GM21717 (cell line): ENCODE measurements around the gene PMIS2.
A peak's percentile ranks its signal among the peaks of the same experiment; 100 is the strongest.
"Not testable (repeated sequence)": the region's sequence is repeated elsewhere in the genome, so short reads cannot be mapped to it uniquely, and the experiment has no call there.

ENCODE experiments used
- ATAC-seq: cut with Tn5 transposase; IDR thresholded peaks from one replicate; pipeline ENCODE4 v1.9.1; 2021; ENCODE audit warnings: mild to moderate bottlenecking, moderate library complexity; ENCODE audit not compliant: unreplicated experiment

Gene PMIS2

DNA sequence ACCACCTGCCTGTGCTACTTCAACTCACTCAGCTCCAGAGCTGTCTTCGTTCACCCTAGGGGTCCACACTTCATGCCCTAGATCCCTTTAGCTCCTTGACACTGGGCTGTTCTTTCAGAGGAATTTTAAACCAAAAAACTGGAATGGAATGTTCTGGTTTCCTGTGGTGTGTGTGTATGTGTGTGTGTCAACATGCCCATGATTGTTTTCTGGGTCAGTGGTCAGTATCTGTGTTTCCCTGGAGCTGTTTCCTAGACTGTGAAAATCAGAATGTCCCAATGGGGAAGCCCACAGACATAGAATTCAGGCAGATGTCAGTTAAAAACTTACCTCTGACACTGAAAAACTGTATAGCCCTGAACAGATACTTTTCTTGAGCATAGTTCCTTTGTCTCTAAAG is 1.3 kb downstream of the PMIS2 start:
- ATAC-seq = no peak

DNA sequence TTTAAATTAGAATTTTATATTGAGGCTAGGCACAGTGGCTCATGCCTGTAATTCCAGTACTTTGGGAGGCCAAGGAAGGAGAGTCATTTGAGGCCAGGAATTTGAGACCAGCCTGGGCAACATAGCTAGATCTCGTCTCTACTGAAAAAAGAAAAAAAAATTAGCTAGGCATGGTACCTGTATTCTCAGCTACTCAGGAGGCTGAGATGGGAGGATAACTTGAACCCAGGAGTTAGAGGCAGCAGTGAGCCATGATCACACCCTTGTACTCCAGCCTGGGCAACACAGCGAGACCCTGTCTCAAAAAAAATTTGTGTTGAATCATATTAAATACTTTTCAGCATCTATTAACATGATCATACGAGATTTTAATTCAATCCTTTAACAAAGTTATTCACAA is 4.9 kb downstream of the PMIS2 start:
- no peak for ATAC-seq

DNA sequence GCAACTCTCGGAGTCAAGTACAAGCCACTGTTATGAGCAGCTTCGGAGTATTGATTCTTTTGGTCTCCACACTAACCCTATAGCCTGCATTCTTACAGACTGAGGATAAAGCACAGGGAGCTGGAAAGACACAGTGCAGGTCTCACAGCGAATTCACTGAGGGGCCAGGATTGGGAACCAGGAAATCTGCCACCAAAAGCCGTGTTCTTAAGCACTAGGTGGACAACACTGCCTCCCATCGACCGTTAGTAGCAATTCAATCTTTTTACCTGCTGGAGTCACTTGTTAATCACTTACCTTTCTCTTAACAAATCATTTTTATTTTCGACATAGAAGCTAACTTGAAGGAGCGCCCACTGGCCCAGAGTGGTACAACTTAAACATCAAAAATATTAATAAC is 6.3 kb downstream of the PMIS2 start:
- no peak for ATAC-seq

DNA sequence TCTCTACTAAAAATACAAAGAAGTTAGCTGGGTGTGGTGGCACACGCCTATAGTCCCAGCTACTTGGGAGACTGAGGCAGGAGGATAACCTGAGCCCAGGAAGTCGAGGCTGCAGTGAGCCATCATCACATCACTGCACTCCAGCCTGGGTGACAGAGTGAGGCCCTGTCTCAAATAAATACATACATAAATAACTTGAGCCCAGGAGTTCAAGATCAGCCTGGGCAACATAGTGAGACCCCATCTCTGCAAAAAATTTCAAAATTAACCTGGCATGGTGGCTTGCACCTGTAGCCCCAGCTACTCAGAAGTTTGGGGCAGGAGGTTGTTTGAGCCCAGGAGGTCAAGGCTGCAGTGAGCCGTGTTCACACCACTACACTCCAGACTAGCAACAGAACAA is 9.1 kb downstream of the PMIS2 start:
- not testable (repeated sequence) for ATAC-seq

DNA sequence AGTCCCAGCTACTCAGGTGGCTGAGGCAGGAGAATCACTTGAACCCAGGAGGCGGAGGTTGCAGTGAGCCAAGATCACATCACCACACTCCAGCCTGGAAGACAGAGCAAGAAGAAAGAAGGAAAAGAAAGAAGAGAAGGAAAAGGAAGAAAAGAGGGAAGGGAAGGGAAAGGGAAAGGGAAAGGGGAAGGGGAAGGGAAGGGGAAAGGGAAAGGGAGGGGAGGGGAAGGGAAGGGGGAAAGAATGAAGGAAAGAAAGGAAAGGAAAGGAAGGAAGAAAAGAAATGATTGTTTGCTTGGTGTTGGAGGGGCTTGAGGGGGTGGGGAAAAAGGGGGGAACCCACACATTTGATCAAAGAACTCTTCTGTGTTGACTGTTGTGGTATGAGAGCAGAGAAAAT is 10.0 kb downstream of the PMIS2 start:
- ATAC-seq = no peak

DNA sequence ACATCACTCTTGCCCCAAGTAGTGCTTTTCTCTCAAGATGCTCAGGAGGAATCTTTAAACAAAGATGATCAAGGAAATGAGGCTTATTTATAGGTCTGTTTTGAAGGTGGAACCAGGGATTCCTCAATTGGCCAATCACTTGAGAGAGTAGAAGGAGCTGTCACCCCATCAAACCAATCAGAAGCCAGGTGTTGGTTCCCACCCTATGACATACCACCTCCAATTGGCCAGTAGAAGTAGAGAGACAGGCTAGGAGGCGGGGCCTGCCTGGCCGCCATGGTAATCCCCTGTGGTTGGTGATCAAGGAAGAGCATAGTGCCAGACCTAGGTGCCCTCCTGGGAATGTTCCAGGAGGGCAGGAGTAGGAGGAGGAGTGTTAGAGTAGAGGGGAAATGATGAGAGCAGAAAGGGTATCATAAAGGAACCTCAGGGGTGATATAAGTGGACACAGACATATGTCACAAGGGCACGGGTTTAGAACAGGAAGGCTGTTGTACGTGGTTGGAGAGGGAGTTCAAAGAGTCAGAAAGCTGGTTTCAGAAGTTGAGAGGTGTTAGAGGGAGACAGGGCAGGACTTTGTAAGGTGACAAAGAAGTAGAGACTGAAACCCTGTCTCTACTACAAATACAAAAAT is 10.5 kb downstream of the PMIS2 start:
- ATAC-seq = no peak

DNA sequence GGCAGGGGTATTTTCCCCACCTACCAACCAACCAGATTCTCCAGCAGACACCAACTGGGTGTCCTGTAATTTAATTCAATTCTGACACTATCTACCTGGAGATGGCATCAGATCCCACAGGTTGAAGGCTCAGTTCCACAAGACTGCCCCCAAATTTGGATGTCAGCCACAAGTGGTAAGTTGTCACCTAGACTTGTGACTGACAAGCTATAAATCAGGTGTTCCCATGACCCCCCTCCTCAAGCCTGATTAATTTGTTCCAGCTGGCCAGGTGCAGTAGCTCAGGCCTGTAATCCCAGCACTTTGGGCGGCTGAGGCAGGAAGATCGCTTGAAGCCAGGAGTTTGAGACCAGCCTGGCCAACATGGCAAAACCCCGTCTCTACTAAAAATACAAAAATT is 16.0 kb downstream of the PMIS2 start:
- no peak for ATAC-seq

DNA sequence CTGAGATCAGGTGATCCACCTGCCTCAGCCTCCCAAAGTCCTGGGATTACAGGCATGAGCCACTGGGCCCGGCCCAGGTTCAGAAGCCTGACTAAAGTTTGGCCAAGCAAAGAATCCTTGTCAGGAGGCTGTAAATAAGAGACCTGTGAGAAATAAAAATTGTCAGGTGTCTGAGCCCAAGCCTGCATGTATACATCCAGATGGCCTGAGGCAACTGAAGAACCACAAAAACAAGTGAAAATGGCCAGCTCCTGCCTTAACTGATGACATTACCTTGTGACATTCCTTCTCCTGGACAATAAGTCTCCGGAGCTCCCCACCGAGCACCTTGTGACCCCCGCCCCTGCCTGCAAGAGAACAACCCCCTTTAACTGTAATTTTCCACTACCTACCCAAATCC is 18.5 kb downstream of the PMIS2 start:
- ATAC-seq = not testable (repeated sequence)

DNA sequence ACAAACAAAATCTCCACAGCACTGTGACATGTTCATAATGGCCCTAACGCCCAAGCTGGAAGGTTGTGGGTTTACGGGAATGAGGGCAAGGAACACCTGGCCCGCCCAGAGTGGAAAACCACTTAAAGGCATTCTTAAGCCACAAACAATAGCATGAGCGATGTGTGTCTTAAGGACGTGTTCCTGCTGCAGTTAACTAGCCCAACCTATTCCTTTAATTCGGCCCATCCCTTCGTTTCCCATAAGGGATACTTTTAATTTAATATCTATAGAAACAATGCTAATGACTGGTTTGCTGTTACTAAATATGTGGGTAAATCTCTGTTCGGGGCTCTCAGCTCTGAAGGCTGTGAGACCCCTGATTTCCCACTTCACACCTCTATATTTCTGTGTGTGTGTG is 21.2 kb downstream of the PMIS2 start:
- not testable (repeated sequence) for ATAC-seq

DNA sequence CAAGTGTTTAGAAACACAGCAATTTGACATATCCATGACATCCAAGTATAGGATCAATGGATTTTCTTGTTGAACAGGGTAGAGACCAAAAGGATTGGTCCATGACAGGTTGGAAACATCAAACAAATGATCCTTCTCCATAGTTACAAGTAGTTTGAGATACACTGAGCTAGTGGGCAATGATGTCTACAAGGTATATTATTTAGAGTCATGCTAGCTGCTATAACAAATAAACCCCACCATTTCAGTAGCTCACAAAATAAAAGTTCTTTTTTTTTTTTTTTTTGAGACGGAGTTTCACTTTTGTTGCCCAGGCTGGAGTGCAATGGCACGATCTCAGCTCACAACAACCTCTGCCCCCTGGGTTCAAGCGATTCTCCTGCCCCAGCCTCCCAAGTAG is 21.7 kb downstream of the PMIS2 start:
- no peak for ATAC-seq

DNA sequence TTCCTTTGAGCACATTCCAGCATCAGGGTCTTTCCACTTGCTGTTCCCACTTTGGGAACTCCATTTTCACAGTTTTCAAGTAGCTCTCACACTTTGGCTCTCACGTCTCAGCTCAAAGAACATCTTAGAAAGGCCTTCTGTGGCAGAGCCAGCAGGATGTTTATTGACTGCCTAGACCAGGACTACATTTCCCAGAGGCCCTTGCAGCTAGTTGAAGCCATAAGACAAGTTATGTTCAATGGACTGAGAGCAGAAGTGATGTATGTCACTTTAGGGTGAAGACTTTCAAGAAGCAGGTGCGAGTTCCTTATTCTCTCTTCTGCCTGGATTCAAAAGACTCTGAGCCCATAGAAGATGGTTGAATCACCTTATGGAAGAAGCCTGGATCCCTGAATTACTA is 22.3 kb downstream of the PMIS2 start:
- ATAC-seq = no peak

DNA sequence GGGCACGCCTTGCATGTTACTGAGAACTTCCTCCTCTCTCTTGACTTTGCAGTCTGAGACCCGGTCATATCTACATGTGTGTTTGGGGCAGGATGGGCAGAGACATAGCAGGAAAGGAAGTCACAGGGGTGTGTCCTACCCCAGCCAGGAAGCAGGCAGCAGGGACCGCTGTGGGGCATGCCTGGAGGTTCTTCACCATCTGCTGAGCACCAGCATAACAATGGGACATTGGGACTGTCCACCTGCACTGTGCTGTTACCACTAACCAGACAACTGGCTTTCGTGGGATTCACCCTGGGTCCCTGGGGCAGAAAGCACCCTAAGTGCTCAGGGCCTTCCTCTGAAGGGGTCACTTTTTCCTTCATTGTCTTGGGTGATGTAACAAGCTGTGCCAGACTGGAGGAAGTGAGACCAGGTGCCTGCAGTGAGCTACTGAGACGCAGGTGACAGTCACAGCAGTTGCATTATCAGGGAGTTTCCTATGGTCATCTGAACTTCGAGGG is 23.9 kb downstream of the PMIS2 start:
- no peak for ATAC-seq

DNA sequence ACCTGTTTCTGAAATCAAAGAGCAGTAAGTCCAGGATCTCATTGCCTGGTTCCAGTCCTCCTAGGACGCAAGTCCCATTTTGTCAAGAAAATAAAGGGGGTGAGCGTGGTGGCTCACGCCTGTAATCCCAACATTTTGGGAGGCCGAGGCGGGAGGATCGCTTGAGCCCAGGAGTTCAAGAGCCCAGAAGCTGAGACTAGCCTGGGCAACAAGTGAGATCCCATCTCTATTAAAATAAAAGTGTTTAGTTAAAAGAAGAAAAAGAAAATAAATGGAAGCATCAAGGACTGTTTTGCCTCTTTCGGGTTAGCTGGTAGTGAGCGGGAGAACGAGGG is 26.2 kb downstream of the PMIS2 start:
- ATAC-seq = no peak

DNA sequence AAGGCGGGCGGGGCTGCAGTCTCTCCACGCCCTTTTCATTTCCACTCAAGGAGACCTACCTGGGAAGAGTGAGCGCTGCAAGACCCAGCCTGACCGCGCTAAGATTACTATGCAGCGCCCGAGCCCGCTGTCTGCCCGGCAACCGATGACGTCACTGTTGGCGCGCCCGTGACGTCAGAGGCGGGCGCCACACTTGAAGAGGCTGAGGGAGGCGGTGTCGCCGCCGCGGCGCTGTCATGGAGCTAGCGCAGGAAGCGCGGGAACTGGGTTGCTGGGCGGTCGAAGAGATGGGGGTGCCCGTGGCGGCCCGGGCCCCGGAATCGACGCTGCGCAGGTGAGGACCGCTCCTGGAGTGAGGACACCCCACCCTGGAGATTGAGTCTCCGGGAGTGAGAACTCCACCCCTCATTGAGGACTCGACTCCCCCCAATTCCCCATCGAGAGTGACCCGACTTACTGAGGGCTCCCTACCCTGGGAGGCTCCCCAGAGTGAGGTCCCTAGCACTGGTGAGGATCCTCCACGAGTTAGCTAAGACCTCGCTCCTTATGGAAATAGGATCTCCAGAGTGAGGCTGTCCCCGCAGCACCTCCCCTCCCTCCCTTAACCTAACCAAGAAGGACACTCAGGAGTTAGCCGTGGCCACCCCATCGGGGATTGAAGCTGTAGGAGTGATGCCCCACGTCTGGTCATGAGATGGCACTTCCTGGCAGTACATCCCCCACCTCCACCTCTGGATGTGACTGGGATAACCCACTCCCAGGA is 26.8 kb downstream of the PMIS2 start, which contains the start of gene HAUS5:
Gene HAUS5 (plus strand): TSS at position 177 of the 763 bp plus-strand sequence. CDS start 60 bp downstream, at position 237.
- ATAC-seq = peak; percentile 64

DNA sequence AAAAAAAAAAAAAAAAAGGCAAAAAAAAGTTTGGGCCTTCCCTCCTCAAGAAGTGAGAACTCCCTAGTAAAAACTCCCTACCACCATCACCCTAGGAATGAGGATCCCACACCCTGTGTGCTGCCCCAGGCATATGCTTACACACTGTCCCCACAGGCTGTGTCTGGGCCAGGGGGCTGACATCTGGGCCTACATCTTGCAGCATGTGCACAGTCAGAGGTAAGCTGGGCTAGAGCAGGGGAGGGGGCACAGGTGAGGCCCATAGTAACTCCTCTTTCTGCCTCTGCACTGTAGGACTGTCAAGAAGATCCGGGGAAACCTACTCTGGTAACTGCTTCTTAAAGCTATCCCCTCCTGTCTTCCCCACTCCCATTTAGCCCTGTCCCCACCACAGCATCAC is 27.6 kb downstream of the PMIS2 start:
- no peak for ATAC-seq

DNA sequence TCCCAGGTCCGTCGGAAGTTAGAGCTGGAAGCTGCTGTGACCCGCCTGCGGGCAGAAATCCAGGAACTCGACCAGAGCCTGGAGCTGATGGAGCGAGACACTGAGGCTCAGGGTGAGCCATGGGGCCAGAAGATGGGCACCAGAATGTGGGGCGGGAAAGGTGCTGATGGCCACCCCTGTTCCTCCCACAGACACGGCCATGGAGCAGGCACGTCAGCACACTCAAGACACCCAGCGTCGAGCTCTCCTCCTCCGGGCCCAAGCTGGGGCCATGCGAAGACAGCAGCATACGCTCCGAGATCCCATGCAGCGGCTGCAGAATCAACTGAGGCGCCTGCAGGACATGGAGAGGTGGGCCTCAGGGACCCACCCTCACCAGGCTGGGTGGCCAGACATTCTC is 29.1 kb downstream of the PMIS2 start:
- no peak for ATAC-seq

DNA sequence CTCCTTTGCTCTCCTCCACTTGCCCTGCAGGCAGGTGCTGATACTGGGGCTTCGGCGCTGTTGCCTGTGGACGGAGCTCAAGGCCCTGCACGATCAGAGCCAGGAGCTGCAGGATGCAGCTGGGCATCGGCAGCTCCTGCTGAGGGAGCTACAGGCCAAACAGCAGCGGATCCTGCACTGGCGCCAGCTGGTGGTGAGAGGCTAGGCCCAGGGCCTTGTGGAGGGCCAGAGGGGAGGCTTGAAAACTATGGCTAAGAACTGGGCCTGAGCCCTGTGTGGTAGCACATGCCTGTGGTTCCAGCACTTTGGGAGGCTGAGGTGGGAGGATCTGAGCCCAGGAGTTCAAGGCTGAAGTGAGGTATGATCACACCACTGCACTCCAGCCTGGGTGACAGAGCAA is 32.9 kb downstream of the PMIS2 start:
- ATAC-seq = no peak

DNA sequence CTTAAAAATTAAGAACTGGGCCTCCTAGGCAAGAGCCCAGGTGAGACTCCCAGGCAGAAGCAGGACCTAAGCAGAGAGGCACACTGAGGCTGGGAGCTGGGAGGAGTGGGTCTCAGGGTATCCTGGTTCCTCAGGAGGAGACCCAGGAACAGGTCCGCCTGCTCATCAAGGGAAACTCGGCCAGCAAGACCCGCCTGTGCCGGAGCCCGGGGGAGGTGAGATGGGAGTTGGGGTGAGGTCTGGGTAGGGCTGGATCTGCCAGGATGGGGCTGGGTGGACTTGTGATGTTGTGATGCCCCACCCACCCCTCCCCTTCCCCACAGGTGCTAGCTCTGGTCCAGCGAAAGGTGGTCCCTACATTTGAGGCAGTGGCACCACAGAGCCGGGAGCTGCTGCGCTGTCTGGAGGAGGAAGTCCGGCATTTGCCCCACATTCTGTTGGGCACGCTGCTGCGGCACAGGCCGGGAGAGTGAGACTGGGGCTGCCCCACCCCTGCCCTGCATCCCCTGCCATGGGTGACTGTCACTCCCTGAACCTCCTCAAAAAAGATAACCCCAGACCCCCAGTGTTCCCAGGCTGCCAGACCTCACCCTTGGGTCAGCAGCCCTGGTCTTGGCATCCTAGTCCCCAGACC is 33.4 kb downstream of the PMIS2 start:
- no peak for ATAC-seq

DNA sequence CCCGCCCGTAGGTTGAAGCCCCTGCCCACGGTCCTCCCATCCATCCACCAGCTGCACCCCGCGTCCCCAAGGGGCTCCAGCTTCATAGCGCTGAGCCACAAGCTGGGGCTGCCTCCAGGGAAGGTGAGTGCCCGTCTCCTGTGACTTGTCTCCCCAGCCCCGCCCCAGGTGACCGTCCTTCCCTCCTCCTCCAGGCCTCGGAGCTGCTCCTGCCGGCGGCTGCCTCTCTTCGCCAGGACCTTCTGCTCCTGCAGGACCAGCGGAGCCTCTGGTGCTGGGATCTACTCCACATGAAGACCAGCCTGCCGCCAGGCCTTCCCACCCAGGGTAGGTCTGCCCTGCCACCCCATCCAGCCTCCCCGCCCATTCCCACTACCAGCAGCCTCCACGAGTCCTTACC is 34.0 kb downstream of the PMIS2 start:
- no peak for ATAC-seq

DNA sequence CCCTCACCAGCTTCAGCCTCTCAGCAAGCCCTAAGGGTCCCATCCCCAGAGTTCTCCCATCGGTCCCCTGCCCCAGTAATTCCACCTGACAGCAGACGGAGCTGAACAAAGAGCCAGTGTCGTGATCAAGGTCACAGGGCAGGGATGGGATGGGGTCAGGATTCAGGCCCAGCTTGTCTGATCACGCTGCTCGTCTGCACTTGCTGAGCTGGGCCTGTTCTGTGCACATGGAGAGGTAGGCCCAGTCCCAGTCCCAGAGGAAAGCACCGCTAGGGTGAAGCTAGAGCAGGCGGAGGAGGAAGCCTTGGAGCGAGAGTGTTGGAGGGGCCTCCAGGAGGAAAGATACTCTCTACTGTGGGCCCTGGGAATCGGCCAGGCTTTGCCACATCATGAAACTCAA is 35.7 kb downstream of the PMIS2 start:
- ATAC-seq = no peak

DNA sequence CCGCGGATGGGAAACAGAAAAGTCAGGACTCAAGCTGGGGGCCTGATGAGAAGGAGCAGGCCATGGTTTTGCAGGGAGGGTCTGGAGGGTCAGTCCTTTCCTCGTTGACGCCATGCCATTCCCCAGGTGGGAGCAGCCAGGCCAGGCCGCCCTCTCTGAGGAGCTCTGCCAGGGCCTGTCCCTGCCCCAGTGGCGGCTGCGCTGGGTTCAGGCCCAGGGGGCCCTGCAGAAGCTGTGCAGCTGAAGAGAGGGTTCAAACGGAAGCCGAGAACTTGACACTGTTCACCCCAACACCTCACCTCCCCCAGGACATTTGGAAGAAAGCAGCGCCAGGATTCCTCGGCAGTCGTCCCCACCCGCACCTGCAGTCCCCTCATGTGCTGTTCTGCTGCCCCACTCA is 36.8 kb downstream of the PMIS2 start:
- ATAC-seq = no peak

DNA sequence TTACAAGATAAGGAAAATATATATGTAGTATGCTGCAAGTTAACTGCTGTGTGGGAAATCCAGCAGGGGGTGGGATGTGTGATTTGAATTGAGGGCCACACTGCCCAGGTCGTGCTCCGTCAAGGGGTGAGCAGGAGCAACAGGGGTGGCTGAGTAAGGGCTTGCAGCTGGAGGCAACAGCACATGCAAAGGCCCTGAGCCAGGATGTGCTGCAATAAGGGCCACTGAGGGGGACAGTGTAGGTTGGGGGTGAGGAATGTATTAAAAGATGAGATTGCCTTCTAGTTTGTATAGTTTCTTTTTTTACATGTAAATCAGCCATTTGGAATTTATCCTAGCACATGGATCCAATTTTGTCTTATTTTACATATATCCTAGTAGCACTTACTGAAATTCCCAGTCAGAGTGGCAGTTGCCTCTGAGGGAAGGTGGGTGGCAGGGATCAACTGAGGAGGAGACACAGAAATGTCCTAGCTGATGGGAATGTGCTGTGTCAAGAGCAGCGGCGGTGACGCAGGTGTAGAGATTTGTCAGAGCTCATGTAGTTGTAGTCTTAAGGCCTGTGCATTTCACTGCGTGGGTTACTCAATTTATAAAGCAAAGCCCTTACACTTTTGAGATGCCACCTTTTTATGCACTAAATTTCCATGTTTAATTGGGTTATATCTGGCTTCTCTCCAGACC is 37.5 kb downstream of the PMIS2 start:
- ATAC-seq = no peak
